LNCaP clone FGC (cell line): Measurements from ENCODE around the gene MBNL1.
A peak's percentile ranks its signal among the peaks of the same experiment; 100 is the strongest.

Experiments
- DNase-seq: peaks from one replicate; pipeline ENCODE4 v3.0.0-alpha.2; 2011; ENCODE audit warnings: low read depth
- H3K4me3 ChIP-seq: 2 replicates; pipeline ENCODE4 v1.5.1; 2011; ENCODE audit warnings: mild to moderate bottlenecking, low read depth, low read length, control low read depth
- TF ChIP-seq, protein P1 (sequence below): IDR thresholded peaks from 2 replicates; pipeline ENCODE4 v1.5.1; 2012; ENCODE audit warnings: mild to moderate bottlenecking; ENCODE audit not compliant: control insufficient read depth, insufficient read depth; ENCODE audit errors: extremely low read depth

The MBNL1 gene

DNA sequence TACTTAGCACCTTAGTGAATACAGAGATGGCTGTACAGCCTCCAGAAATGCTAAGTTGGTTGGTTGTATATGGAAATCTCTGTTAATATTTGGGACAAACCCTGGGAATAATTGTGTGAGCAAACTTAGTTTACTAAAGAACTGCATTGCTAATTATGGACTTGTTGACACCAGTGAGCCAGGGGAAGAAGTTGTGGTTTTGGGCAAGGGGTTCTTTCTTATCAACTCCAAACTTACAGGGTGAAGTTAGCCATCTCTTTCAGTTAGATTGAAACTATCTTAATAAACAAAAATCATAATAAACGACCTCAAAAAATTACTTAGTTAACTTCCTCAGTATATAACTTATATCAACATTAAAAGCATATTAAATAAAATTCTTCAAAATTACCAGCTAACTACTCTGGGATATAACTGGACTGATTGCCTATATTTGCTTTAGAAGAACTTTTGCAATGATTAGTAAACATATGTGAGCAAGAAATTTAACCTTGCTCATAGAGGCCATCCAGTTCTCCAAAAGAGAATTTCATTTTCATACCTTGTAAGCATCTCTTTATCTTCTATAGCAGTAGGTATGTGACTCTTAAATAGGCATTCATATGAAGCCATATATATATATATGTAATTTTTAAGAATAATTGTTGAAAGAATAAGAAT is 24.7 kb downstream of the MBNL1 start:
- no peak overlapping the region for H3K4me3 ChIP-seq
- TF ChIP-seq, protein P1, sequence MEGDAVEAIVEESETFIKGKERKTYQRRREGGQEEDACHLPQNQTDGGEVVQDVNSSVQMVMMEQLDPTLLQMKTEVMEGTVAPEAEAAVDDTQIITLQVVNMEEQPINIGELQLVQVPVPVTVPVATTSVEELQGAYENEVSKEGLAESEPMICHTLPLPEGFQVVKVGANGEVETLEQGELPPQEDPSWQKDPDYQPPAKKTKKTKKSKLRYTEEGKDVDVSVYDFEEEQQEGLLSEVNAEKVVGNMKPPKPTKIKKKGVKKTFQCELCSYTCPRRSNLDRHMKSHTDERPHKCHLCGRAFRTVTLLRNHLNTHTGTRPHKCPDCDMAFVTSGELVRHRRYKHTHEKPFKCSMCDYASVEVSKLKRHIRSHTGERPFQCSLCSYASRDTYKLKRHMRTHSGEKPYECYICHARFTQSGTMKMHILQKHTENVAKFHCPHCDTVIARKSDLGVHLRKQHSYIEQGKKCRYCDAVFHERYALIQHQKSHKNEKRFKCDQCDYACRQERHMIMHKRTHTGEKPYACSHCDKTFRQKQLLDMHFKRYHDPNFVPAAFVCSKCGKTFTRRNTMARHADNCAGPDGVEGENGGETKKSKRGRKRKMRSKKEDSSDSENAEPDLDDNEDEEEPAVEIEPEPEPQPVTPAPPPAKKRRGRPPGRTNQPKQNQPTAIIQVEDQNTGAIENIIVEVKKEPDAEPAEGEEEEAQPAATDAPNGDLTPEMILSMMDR: no peak
- DNase-seq: no peak

DNA sequence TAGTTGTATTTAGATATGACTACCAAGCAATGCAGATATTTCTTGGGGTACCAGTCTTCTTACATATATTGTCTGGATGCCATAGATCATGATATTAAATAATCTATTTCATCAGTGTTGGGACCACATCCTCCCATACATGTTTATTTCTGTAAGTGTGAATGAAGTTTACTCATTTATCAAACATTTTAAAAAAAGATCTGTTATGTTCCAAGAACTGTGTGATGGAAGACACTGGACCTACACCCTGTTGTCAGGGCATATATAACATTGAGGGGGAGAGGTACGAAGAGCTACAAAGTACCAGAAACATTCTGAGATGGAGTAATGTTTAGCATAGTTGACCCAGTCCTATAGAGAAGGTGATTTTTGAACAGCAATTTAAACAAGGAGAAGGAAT is 26.6 kb downstream of the MBNL1 start:
- H3K4me3 ChIP-seq: no peak overlapping the region
- no peak for DNase-seq
- TF ChIP-seq, protein P1: no peak

DNA sequence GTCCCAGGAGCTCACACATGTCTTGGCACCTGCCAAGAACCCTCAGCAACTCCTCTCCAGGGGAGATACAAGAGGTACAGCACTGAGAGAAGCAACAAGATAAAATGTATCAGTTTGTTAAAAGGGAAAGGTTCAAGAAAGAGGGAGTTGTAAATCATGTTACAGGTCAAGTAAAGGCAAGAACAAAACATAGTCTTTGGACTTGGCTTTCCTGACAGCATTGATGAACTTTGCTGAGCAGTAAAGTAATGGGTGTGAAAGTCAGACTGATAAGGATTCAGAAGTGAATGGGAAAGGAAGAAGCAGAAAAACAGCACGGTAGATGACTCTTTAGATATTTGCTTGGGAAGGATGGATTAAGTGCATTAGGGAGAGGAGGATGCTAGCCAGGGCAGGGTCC is 27.1 kb downstream of the MBNL1 start:
- no peak for DNase-seq

DNA sequence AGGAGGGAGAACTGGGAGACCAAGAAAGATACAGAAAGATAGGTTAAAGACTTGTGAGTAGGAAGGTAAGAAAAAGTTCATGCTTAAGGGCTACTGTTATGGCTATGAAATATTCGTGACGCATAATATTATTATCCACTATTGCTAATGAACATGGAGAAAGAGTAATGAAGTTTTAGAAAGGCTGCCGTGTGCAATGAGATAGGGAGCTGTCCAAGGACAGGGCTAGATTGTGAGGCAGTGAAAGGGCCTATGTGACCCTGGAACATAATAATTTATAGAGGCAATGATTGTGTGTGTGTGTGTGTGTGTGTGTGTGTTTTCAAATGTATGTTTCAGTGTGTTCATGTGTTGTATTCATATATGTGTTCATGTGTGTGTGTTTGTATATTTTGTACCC is 27.7 kb downstream of the MBNL1 start:
- no peak overlapping the region for H3K4me3 ChIP-seq
- TF ChIP-seq, protein P1: no peak
- no peak for DNase-seq

More for the DNA sequence above, 27.1 kb downstream of the MBNL1 start:
- no peak overlapping the region for H3K4me3 ChIP-seq
- TF ChIP-seq, protein P1: no peak

DNA sequence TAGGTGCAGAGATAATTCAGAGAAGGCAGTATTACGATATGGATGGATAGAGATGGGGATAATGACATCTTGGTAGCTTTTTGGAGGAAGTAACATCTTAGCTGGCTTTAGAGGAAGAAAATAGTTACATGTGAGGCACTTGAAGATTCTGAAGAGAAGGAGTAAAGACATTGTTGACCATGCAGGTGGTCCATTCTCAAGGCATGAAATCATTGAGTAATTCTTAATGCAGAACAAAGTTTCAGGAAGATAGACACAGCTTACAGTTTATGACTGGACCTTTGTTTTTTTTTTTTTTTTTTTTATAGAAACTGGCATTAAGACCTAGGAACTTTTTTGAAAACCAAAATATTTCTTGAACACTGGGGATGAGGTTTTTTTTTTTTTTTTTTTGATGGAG is 28.2 kb downstream of the MBNL1 start:
- H3K4me3 ChIP-seq: no peak overlapping the region
- DNase-seq: no peak
- TF ChIP-seq, protein P1: no peak

DNA sequence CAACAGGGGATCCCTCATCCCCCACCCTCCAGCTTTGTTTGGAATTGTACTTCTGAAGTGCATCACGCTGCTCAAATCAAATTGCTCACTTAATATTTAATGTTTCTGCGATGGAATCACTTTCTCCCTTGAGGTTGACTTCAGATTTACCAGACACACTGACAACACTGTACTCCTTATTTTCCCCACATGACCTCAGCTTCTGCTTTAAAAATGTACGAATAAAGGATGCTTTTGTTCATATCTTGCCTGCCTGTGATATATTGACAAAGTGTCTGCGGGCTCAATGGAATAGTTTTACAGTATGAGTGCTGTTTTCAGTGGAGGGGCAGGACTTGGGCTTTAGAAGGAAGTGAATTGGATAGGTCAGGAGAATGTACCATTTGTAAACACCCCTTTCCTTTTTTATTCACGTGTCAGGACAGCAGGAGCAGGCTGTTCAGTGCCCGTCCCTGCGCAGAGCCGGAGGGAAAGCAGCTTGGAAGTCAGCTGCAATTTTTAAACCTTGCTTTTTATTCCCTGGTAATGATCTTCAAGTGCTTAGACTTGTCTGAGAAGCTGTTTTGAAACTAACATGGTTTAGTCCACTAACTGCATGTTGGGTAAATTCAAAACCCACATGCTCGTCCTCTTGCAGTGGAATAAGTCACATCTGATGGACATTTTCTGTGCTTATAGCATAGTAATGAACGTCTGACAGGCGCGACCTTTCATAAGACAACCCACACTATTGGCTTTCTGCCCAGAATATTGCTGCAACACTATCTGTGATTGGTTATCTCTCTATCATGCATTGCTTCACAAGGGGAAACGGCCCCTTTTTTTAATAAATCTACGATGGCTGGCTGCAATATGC is 29.9 kb downstream of the MBNL1 start:
- TF ChIP-seq, protein P1: no peak
- peak; percentile 76 for DNase-seq
- H3K4me3 ChIP-seq: peak overlapping the region; percentile 53
